Measurements from ENCODE around the gene SMYD3.

DNA sequence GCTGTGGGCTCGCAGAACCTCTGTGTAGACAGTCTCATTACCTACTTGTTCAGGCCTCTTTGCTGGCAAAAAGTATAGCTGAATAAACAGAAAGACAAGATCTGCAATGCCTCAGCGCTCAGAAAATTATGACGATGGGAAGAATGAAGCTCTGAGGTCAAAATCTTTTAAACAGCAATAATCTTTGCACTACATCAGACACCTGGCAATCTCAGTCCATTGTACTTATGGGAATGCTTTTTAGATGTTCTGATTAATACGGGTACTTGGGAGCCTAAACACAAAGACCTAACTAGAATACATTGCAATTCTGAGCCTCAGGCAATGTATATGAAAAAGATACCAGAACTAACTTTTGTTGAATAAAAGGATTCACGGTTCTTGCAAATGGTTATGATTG lies 410.7 kb downstream of the SMYD3 start:
- TF ChIP-seq YY1 (IDR thresholded peaks at IDR 0.05; ENCODE audit: insufficient read depth, insufficient read length) (no peak), SUZ12 (IDR thresholded peaks at IDR 0.05; ENCODE audit: extremely low read depth, insufficient read depth, insufficient read length) (no peak)
